ENCODE data around the gene CTU2.

CTU2 gene

GRCh38 chr16:88758227-88758943 is 52.1 kb downstream of the CTU2 start:
- 82% methylated on average over 12 of the region's 13 CpGs for WGBS (ENCODE audit: insufficient coverage)
- ChIA-PET POLR2A (interaction anchor here (0.9 kb wide), 1 partner anchor 8 kb away, joined by 3 read pairs; no protein-coding TSS in a partner anchor), CTCF (interaction anchor here (0.8 to 7.2 kb wide), 7 partner anchors 8 to 23 kb away, joined by 3 to 53 read pairs (median 4); no protein-coding TSS in a partner anchor)
- Histone ChIP-seq H3K27me3 (replicated peaks in 2 of 5; ENCODE audit: control insufficient read depth in 4 of 5, insufficient read depth in 5 of 5, low read length in 4 of 5) (no peaks in the 10 kb centered on the region), H3K27ac (ENCODE audit: insufficient read depth in 1 of 2, low read depth in 1 of 2, low read length in 2 of 2, poor library complexity in 1 of 2, severe bottlenecking in 2 of 2) (peak overlapping the region in 1 of 2 experiments; percentile 11), H3K9me3 (ENCODE audit: control extremely low read depth in 1 of 5, control insufficient read depth in 4 of 5, insufficient read depth in 2 of 5, low read depth in 1 of 5, low read length in 4 of 5) (no peaks in the 10 kb centered on the region), H3K4me3 (ENCODE audit: control insufficient read depth in 1 of 7, extremely low read depth in 1 of 7, insufficient read depth in 4 of 7, low read depth in 2 of 7, low read length in 6 of 7) (no peak overlapping the region), H3K4me1 (ENCODE audit: control extremely low read depth in 1 of 4, control insufficient read depth in 4 of 4, insufficient read depth in 4 of 4, low read length in 3 of 4) (peaks cover 0 to 49% (median 19%) of the 10 kb centered on the region in 4 experiments), H3K36me3 (ENCODE audit: control insufficient read depth in 4 of 4, insufficient read depth in 4 of 4, low read length in 3 of 4) (peaks cover 4 to 50% (median 19%) of the 10 kb centered on the region in 4 experiments)
- no peak for DNase-seq

- Histone ChIP-seq H3K36me3 (ENCODE audit: control insufficient read depth in 4 of 4, insufficient read depth in 4 of 4, low read length in 3 of 4) (peaks cover 4 to 50% (median 23%) of the 10 kb centered on the region in 4 experiments), H3K4me3 (ENCODE audit: control insufficient read depth in 1 of 7, extremely low read depth in 1 of 7, insufficient read depth in 4 of 7, low read depth in 2 of 7, low read length in 6 of 7) (no peak overlapping the region), H3K9me3 (ENCODE audit: control extremely low read depth in 1 of 5, control insufficient read depth in 4 of 5, insufficient read depth in 2 of 5, low read depth in 1 of 5, low read length in 4 of 5) (no peaks in the 10 kb centered on the region), H3K27me3 (replicated peaks in 2 of 5; ENCODE audit: control insufficient read depth in 4 of 5, insufficient read depth in 5 of 5, low read length in 4 of 5) (no peaks in the 10 kb centered on the region), H3K4me1 (ENCODE audit: control extremely low read depth in 1 of 4, control insufficient read depth in 4 of 4, insufficient read depth in 4 of 4, low read length in 3 of 4) (peaks cover 0 to 48% (median 19%) of the 10 kb centered on the region in 4 experiments), H3K27ac (ENCODE audit: insufficient read depth in 1 of 2, low read depth in 1 of 2, low read length in 2 of 2, poor library complexity in 1 of 2, severe bottlenecking in 2 of 2) (no peak overlapping the region)
- ChIA-PET POLR2A (no interaction called here), CTCF (interaction anchor here (0.8 to 7.2 kb wide), 5 partner anchors 11 to 22 kb away, joined by 3 to 53 read pairs (median 4); no protein-coding TSS in a partner anchor)
- 92% methylated on average over 2 of the region's 6 CpGs for WGBS (ENCODE audit: insufficient coverage)
- DNase-seq, result no peak
Observed at GRCh38 chr16:88758944-88759244, 52.6 kb downstream of the CTU2 start.

GRCh38 chr16:88759245-88759975 is 53.1 kb downstream of the CTU2 start:
- Histone ChIP-seq H3K36me3 (ENCODE audit: control insufficient read depth in 4 of 4, insufficient read depth in 4 of 4, low read length in 3 of 4) (peaks cover 4 to 54% (median 27%) of the 10 kb centered on the region in 4 experiments), H3K27me3 (replicated peaks in 2 of 5; ENCODE audit: control insufficient read depth in 4 of 5, insufficient read depth in 5 of 5, low read length in 4 of 5) (no peaks in the 10 kb centered on the region), H3K9me3 (ENCODE audit: control extremely low read depth in 1 of 5, control insufficient read depth in 4 of 5, insufficient read depth in 2 of 5, low read depth in 1 of 5, low read length in 4 of 5) (no peaks in the 10 kb centered on the region), H3K4me3 (ENCODE audit: control insufficient read depth in 1 of 7, extremely low read depth in 1 of 7, insufficient read depth in 4 of 7, low read depth in 2 of 7, low read length in 6 of 7) (no peak overlapping the region), H3K4me1 (ENCODE audit: control extremely low read depth in 1 of 4, control insufficient read depth in 4 of 4, insufficient read depth in 4 of 4, low read length in 3 of 4) (peaks cover 0 to 43% (median 18%) of the 10 kb centered on the region in 4 experiments), H3K27ac (ENCODE audit: insufficient read depth in 1 of 2, low read depth in 1 of 2, low read length in 2 of 2, poor library complexity in 1 of 2, severe bottlenecking in 2 of 2) (no peak overlapping the region)
- DNase-seq, result no peak
- POLR2A ChIA-PET, result no interaction called here
- WGBS (ENCODE audit: insufficient coverage), result 91% methylated on average over 22 of the region's 26 CpGs
- CTCF ChIA-PET, result interaction anchor here (0.8 to 7.2 kb wide), 6 partner anchors 10 to 22 kb away, joined by 3 to 53 read pairs (median 4); no protein-coding TSS in a partner anchor

- ChIA-PET CTCF (interaction anchor here (0.9 to 7.2 kb wide), 7 partner anchors 10 to 98 kb away, joined by 3 to 53 read pairs (median 4); no protein-coding TSS in a partner anchor), POLR2A (no interaction called here)
Observed at GRCh38 chr16:88759976-88760350, 53.7 kb downstream of the CTU2 start.

GRCh38 chr16:88760424-88761142 is 54.3 kb downstream of the CTU2 start:
- H3K27me3 ChIP-seq (replicated peaks in 2 of 5; ENCODE audit: control insufficient read depth in 4 of 5, insufficient read depth in 5 of 5, low read length in 4 of 5), result no peaks in the 10 kb centered on the region
- H3K36me3 ChIP-seq (ENCODE audit: control insufficient read depth in 4 of 4, insufficient read depth in 4 of 4, low read length in 3 of 4), result peaks cover 4 to 63% (median 29%) of the 10 kb centered on the region in 4 experiments
- WGBS (ENCODE audit: insufficient coverage), result 95% methylated on average over 22 of the region's 24 CpGs
- no peak for DNase-seq
- H3K4me3 ChIP-seq (ENCODE audit: control insufficient read depth in 1 of 7, extremely low read depth in 1 of 7, insufficient read depth in 4 of 7, low read depth in 2 of 7, low read length in 6 of 7), result no peak overlapping the region
- no peaks in the 10 kb centered on the region for H3K9me3 ChIP-seq (ENCODE audit: control extremely low read depth in 1 of 5, control insufficient read depth in 4 of 5, insufficient read depth in 2 of 5, low read depth in 1 of 5, low read length in 4 of 5)
- H3K27ac ChIP-seq (ENCODE audit: insufficient read depth in 1 of 2, low read depth in 1 of 2, low read length in 2 of 2, poor library complexity in 1 of 2, severe bottlenecking in 2 of 2), result no peak overlapping the region
- ChIA-PET POLR2A (no interaction called here), CTCF (interaction anchor here (1.1 to 7.2 kb wide), 5 partner anchors 10 to 97 kb away, joined by 3 to 53 read pairs (median 4); no protein-coding TSS in a partner anchor)
- H3K4me1 ChIP-seq (ENCODE audit: control extremely low read depth in 1 of 4, control insufficient read depth in 4 of 4, insufficient read depth in 4 of 4, low read length in 3 of 4), result peaks cover 0 to 41% (median 16%) of the 10 kb centered on the region in 4 experiments

More at GRCh38 chr16:88759976-88760350, 53.7 kb downstream of the CTU2 start:
- Histone ChIP-seq H3K27ac (ENCODE audit: insufficient read depth in 1 of 2, low read depth in 1 of 2, low read length in 2 of 2, poor library complexity in 1 of 2, severe bottlenecking in 2 of 2) (no peak overlapping the region), H3K9me3 (ENCODE audit: control extremely low read depth in 1 of 5, control insufficient read depth in 4 of 5, insufficient read depth in 2 of 5, low read depth in 1 of 5, low read length in 4 of 5) (no peaks in the 10 kb centered on the region), H3K27me3 (replicated peaks in 2 of 5; ENCODE audit: control insufficient read depth in 4 of 5, insufficient read depth in 5 of 5, low read length in 4 of 5) (no peaks in the 10 kb centered on the region), H3K4me1 (ENCODE audit: control extremely low read depth in 1 of 4, control insufficient read depth in 4 of 4, insufficient read depth in 4 of 4, low read length in 3 of 4) (peaks cover 0 to 41% (median 18%) of the 10 kb centered on the region in 4 experiments), H3K36me3 (ENCODE audit: control insufficient read depth in 4 of 4, insufficient read depth in 4 of 4, low read length in 3 of 4) (peaks cover 4 to 59% (median 29%) of the 10 kb centered on the region in 4 experiments), H3K4me3 (ENCODE audit: control insufficient read depth in 1 of 7, extremely low read depth in 1 of 7, insufficient read depth in 4 of 7, low read depth in 2 of 7, low read length in 6 of 7) (no peak overlapping the region)
- no peak for DNase-seq
- 98% methylated on average over 21 of the region's 22 CpGs for WGBS (ENCODE audit: insufficient coverage)

- ChIA-PET POLR2A (no interaction called here), CTCF (interaction anchor here (1.1 to 4.8 kb wide), 4 partner anchors 10 to 97 kb away, joined by 3 to 21 read pairs (median 4); no protein-coding TSS in a partner anchor)
- H3K9me3 ChIP-seq (ENCODE audit: control extremely low read depth in 1 of 5, control insufficient read depth in 4 of 5, insufficient read depth in 2 of 5, low read depth in 1 of 5, low read length in 4 of 5), result no peaks in the 10 kb centered on the region
- 98% methylated on average over 8 of the region's 11 CpGs for WGBS (ENCODE audit: insufficient coverage)
- H3K4me3 ChIP-seq (ENCODE audit: control insufficient read depth in 1 of 7, extremely low read depth in 1 of 7, insufficient read depth in 4 of 7, low read depth in 2 of 7, low read length in 6 of 7), result no peak overlapping the region
- H3K27ac ChIP-seq (ENCODE audit: insufficient read depth in 1 of 2, low read depth in 1 of 2, low read length in 2 of 2, poor library complexity in 1 of 2, severe bottlenecking in 2 of 2), result no peak overlapping the region
- DNase-seq, result no peak
- H3K36me3 ChIP-seq (ENCODE audit: control insufficient read depth in 4 of 4, insufficient read depth in 4 of 4, low read length in 3 of 4), result peaks cover 4 to 67% (median 31%) of the 10 kb centered on the region in 4 experiments
- peaks cover 0 to 39% (median 14%) of the 10 kb centered on the region in 4 experiments for H3K4me1 ChIP-seq (ENCODE audit: control extremely low read depth in 1 of 4, control insufficient read depth in 4 of 4, insufficient read depth in 4 of 4, low read length in 3 of 4)
- no peaks in the 10 kb centered on the region for H3K27me3 ChIP-seq (replicated peaks in 2 of 5; ENCODE audit: control insufficient read depth in 4 of 5, insufficient read depth in 5 of 5, low read length in 4 of 5)
Observed at GRCh38 chr16:88761143-88761534, 54.8 kb downstream of the CTU2 start.
